Skeletal muscle tissue (tissue), 4 donors: ENCODE data around the gene PRDX3. TPM values are rescaled to one million over a fixed set of nuclear protein-coding genes. Genes with fewer than 3 reads are reported as not detected.
A peak's percentile ranks its signal among the peaks of the same experiment; 100 is the strongest.

Experiments
- H3K27ac ChIP-seq: one replicate; pipeline ENCODE4 v1.7.0; 2013; ENCODE audit warnings: mild to moderate bottlenecking, low read depth, low read length, inconsistent platforms
- H3K27me3 ChIP-seq, 3 donors: one replicate each; pipeline ENCODE4 v1.7.0; 2013; ENCODE audit warnings: low read length in 3 of 3; ENCODE audit not compliant: control insufficient read depth in 3 of 3, insufficient read depth in 3 of 3
- H3K36me3 ChIP-seq, 3 donors: one replicate each; pipeline ENCODE4 v1.7.0; 2013; ENCODE audit warnings: low read length in 3 of 3; ENCODE audit not compliant: control insufficient read depth in 3 of 3, insufficient read depth in 3 of 3
- H3K4me1 ChIP-seq, 3 donors: one replicate each; pipeline ENCODE4 v1.7.0; 2013; ENCODE audit warnings: low read length in 3 of 3, mild to moderate bottlenecking in 3 of 3; ENCODE audit not compliant: control insufficient read depth in 3 of 3, insufficient read depth in 3 of 3
- H3K4me3 ChIP-seq, 3 donors: one replicate each; pipeline ENCODE4 v1.7.0; 2013; ENCODE audit warnings: low read length in 3 of 3
- H3K9ac ChIP-seq, 3 donors: one replicate each; pipeline ENCODE4 v1.7.0; 2013; ENCODE audit warnings: low read length in 3 of 3, mild to moderate bottlenecking in 3 of 3, moderate library complexity in 2 of 3, low read depth in 1 of 3
- H3K9me3 ChIP-seq, 3 donors: one replicate each; pipeline ENCODE4 v1.7.0; 2013; ENCODE audit warnings: low read length in 3 of 3; ENCODE audit not compliant: control insufficient read depth in 3 of 3
- total RNA-seq: library from RNA; depleted of rRNA; stranded (reverse); fragments of >200 nt; gene quantifications from one replicate; pipeline ENCODE4 v1.2.3, GENCODE V29; 2014
- donor health status: Osteomylitis.

The PRDX3 gene
- total RNA-seq, 1 donor from 2014 or later, result 89.2 TPM

DNA sequence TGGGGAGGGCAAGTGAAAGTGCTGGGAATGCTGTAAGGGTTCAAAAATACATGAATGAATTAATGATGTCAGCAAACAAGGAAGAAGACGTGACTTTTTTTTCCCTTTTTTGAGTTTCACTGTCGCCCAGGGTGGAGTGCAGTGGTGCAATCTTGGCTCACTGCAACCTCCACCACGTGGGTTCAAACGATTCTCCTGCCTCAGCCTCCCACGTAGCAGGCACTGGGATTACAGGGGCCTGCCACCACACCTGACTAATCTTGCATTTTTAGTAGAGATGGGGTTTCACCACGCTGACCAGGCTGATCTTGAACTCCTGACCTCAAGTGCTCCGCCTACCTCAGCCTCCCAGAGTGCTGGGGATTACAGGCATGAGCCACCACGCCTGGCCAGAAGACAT, 44.7 kb downstream of the PRDX3 start:
- H3K27me3 ChIP-seq, result no peaks in the 10 kb centered on the region
- H3K36me3 ChIP-seq, result peaks cover 21 to 46% (median 33%) of the 10 kb centered on the region in 3 donors
- no peak overlapping the region for H3K4me3 ChIP-seq
- H3K9me3 ChIP-seq, result no peaks in the 10 kb centered on the region
- no peak overlapping the region for H3K9ac ChIP-seq
- peaks cover 0 to 16% (median 5%) of the 10 kb centered on the region in 3 donors for H3K4me1 ChIP-seq
- H3K27ac ChIP-seq, result no peak overlapping the region

DNA sequence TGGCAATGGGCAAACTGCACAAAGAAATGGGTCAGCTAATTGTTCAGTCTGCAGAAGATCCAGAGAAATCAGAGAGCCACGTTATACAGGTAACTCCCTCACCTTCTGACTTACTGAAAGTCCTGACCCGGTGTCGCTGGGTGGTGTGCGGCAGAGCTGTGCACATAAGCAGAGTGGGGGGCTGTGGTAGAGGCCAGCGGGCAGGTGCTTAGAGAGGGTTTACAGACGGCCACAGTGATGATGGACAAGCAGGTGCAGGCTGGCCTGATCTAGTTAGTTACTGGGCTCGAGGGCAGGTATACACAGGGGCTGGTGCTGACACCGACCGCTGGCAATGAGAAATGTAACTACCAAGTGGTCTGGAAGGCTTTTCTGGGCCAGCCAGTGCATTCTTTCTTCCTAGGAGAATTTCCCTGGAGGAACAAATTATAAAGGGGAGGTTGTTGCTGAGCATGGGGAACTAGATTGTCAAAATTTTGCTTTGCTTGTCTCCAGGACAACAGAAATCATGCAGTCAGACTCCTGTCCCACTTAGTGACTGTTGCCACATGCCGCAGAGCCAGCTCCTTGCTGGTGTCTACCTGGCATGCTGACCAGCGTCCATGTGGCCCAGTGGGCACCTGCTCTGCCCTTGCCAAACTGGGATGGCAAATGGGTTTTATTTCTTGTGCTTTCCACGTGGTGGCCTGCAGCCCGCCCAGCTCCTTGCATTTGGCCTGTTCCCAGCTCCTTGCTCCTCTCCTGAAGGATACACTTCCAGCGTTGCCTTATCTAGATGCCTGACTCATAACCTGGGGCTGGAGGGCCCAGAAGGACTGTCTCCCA, 45.9 kb downstream of the PRDX3 start:
- Histone ChIP-seq H3K4me3 (no peak overlapping the region), H3K9me3 (no peaks in the 10 kb centered on the region), H3K4me1 (peaks cover 0 to 16% (median 5%) of the 10 kb centered on the region in 3 donors), H3K9ac (no peak overlapping the region), H3K27ac (peak overlapping the region; percentile 45), H3K36me3 (peaks cover 18 to 42% (median 32%) of the 10 kb centered on the region in 3 donors), H3K27me3 (no peaks in the 10 kb centered on the region)

DNA sequence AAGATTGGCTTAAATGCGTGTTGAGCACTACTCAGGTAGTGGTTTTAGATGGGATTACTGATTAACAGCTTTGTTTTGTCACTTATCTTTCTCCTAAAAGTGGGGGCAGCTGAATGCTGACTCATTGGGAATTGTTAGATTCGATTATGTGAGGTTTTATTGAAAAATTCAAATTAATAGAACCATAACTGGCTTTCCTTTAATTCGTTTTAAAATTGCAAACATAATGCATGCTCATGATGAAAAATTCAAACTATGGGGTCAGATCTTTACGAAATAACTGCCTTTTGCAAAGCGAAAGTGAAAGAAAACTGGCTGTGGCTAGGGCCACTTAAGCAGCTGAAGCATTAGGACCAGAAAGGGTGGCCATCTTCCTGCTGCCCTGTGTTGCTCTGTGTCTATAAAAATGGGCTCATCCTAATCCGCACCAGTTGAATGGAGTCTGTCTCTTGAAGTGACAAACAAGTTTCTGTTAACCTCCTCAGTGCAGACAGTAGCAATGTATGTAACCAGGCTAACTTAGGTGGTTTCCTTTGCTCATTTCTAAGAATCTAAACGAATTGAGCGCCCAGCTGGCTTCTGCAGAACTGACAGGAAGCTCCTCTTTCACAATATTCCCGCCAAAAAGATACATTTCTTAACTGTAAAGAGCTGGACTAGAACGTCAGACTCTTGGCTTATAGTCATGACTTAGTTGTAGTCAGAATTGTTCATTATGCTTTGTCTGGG, 46.9 kb downstream of the PRDX3 start:
- Histone ChIP-seq H3K27ac (peak overlapping the region; percentile 45), H3K27me3 (no peaks in the 10 kb centered on the region), H3K9ac (peak overlapping the region in 2 of 3 donors; percentile 29 to 40), H3K9me3 (no peaks in the 10 kb centered on the region), H3K4me1 (peaks cover 0 to 16% (median 5%) of the 10 kb centered on the region in 3 donors), H3K4me3 (peak overlapping the region; percentile 14 to 72 (median 15)), H3K36me3 (peaks cover 18 to 42% (median 32%) of the 10 kb centered on the region in 3 donors)

DNA sequence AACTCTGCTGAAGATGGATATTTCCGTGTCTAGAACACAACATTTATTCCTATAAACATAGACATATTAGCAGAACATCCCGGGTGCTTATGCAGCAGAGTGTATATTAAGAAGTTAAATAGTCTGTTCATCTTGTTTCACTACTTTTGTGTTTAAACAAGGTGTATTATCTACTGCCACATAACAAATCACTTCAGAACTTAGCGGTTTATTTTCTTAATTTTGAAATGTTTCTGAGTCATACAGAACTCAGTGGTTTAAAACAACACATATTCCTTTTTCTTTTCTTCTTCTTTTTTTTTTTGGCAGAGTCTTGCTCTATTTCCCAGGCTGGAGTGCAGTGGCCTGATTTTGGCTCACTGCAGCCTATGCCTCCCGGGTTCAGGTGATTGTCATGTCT, 48.9 kb downstream of the PRDX3 start:
- no peaks in the 10 kb centered on the region for H3K27me3 ChIP-seq
- H3K4me1 ChIP-seq, result peaks cover 0 to 11% (median 5%) of the 10 kb centered on the region in 3 donors
- H3K9me3 ChIP-seq, result no peaks in the 10 kb centered on the region
- H3K27ac ChIP-seq, result no peak overlapping the region
- no peak overlapping the region for H3K4me3 ChIP-seq
- H3K9ac ChIP-seq, result no peak overlapping the region
- H3K36me3 ChIP-seq, result peaks cover 21 to 40% (median 38%) of the 10 kb centered on the region in 3 donors

DNA sequence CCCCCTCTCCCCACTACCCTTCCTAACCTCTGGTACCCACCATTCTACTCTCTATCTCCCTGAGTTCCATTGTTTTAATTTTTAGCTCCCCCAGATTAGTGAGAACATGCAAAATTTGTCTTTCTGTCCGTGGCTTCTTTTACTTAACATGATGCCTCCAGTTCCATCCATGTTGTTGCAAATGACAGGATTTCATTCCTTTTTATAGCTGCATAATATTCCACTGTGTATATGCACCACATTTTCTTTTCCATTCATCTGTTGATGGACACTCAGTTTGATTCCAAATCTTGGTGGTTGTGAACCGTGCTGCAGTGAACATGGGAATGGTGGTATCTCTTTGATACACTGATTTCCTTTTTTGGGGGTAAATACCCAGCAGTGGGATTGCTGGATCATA, 52.7 kb downstream of the PRDX3 start:
- Histone ChIP-seq H3K9ac (no peak overlapping the region), H3K4me1 (no peaks in the 10 kb centered on the region), H3K27me3 (no peaks in the 10 kb centered on the region), H3K9me3 (no peaks in the 10 kb centered on the region), H3K4me3 (no peak overlapping the region), H3K27ac (no peak overlapping the region), H3K36me3 (peaks cover 19 to 35% (median 27%) of the 10 kb centered on the region in 3 donors)

DNA sequence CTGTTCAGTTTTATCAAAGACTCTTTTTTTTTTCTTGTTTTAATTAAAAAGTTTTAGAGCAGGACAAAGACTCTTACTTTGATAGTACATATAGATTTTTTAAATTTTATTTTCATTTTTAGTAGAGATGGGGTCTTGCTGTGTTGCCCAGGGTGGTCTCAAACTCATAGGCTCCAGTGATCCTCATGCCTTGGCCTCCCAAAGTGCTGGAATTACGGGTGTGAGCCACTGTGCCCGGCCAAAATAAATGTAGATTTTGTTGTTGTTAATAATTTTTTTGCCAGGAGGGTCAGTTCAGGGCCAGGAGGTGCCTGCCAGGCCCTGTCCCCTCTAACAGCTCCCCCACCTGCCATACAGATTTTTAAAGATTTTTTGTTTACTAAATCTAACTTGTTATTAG, 57.7 kb downstream of the PRDX3 start:
- Histone ChIP-seq H3K27me3 (no peaks in the 10 kb centered on the region), H3K4me1 (peaks cover 0 to 8% (median 5%) of the 10 kb centered on the region in 3 donors), H3K4me3 (peak overlapping the region in 2 of 3 donors; percentile 4 to 35), H3K9ac (peak overlapping the region in 1 of 3 donors; percentile 58), H3K36me3 (peaks cover 13 to 18% (median 16%) of the 10 kb centered on the region in 3 donors), H3K9me3 (no peaks in the 10 kb centered on the region), H3K27ac (peak overlapping the region; percentile 79)

DNA sequence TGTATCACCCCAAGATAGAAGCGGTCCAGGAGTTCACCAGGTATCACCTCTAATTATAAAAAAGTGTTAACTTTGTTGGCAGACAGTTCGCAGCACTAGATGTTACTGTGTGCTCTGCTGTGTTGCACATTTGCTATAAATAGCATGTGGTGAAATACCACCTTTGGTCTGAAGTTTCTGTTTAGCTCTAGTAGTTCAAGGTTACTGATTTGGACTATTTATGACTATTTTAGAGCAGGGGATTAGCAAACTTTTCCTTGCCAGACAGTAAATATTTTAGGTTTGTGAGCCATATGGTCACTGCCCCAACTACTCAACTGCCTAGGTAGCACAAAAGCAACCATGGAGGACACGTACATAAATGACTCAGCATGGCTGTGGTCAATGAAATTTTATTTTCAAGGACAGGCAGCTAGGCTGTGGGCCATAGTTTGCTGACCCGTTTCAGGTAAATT, 58.2 kb downstream of the PRDX3 start:
- Histone ChIP-seq H3K27ac (peak overlapping the region; percentile 79), H3K4me1 (peaks cover 0 to 8% (median 5%) of the 10 kb centered on the region in 3 donors), H3K36me3 (peaks cover 11 to 17% (median 14%) of the 10 kb centered on the region in 3 donors), H3K9ac (peak overlapping the region in 1 of 3 donors; percentile 58), H3K9me3 (no peaks in the 10 kb centered on the region), H3K27me3 (no peaks in the 10 kb centered on the region), H3K4me3 (peak overlapping the region in 2 of 3 donors; percentile 4 to 35)

DNA sequence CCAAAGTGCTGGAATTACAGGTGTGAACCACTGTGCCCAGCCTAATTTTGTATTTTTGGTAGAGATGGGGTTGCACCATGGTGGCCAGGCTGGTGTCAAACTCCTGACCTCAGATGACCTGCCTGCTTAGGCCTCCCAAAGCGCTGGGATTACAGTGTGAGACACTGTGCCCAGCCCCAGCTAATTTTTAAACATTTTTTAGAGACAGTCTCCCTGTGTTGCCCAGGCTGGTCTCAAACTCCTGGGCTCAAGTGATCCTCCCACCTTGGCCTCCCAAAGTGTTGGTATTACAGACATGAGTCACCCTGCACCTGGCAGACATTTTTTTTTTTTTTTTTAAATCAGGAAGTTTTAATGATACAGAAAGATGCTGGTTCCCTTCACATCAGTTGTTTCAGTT, 59.2 kb downstream of the PRDX3 start:
- Histone ChIP-seq H3K4me1 (peaks cover under 1 to 8% (median 5%) of the 10 kb centered on the region in 3 donors), H3K27me3 (no peaks in the 10 kb centered on the region), H3K36me3 (peaks cover 10 to 16% (median 14%) of the 10 kb centered on the region in 3 donors), H3K9ac (no peak overlapping the region), H3K4me3 (no peak overlapping the region), H3K9me3 (no peaks in the 10 kb centered on the region), H3K27ac (peak overlapping the region; percentile 79)

DNA sequence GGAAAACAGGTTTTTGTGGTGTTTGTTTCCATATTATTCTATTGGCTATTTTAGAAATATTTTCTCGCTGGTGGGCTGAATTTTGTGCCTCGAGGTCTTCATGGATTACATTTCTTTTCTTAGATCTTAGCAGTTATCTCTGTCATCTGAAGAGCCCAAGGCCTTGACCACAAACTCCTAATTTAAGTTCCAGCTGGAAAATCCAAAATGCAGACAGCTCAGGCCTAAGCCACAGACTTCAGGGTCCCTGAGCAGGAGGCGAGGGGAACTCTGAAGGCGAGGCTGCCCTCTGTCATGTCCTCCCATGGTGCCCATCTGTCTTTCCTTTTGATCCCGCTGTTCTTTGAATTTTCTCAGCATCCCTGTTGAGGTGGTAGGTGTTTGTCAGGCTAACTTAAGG, 60.4 kb downstream of the PRDX3 start:
- Histone ChIP-seq H3K27ac (no peak overlapping the region), H3K9ac (no peak overlapping the region), H3K9me3 (no peaks in the 10 kb centered on the region), H3K36me3 (peaks cover 10 to 24% (median 12%) of the 10 kb centered on the region in 3 donors), H3K4me3 (no peak overlapping the region), H3K27me3 (no peaks in the 10 kb centered on the region), H3K4me1 (peaks cover 5 to 8% (median 6%) of the 10 kb centered on the region in 3 donors)
